GM19193 (cell line): ENCODE data around the gene CFAP58.

ENCODE experiments used
- POLR2A ChIP-seq: IDR thresholded peaks from 4 replicates; pipeline ENCODE4 v1.6.1; 2011; ENCODE audit not compliant: insufficient read depth, insufficient read length; ENCODE audit errors: extremely low read depth

Gene CFAP58

DNA sequence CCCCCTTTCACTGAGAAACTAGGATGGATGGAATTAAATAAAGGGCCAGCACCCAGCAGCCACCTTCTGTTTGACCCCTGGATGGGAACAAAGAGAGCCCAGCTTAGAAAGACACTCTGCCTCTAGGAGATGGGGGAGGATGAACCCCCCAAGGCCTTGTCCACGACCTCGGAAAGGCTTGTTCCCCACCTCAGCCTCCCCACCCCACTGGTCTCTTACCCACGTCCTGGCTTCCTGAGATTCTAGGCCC is 25.1 kb upstream of the CFAP58 start:
- no peak for TF ChIP-seq POLR2A

DNA sequence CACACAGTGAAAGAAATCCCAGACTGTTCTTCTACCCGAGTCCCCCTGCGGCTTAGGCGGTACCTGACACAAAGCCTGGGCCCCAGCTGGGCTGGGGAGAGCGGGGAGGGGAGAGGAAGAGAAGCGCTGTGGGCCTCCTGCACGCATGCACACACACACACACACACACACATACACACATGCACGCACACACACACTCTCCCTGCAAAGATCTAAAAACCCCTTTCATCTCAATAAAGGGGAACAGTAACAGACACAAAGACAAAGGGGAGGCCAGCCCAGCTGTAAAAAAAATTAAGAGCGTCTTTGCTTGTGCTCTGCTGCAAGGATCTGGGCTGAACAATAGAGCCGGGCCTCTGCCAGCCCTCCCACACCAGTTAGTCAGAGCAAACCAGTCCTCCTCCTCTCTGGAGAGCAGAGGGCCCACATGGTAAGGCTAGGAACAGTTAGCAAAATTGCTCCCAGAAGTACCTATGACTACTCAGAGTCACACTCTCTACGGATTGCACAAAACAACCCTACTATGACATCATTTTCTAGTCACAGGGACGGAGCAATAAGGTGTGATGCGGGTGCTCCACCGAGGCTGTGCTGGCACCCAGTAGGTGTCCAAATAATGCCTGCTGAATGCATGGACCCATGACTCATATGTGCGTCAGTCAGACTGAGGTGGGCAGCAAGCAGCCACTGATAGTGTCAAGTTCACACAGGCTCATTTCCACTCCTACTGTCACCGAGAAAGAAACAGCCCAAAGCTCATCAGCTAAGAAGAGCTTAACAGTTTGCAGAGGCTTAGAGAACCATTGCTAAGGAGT is 24.5 kb upstream of the CFAP58 start:
- TF ChIP-seq POLR2A, result no peak

DNA sequence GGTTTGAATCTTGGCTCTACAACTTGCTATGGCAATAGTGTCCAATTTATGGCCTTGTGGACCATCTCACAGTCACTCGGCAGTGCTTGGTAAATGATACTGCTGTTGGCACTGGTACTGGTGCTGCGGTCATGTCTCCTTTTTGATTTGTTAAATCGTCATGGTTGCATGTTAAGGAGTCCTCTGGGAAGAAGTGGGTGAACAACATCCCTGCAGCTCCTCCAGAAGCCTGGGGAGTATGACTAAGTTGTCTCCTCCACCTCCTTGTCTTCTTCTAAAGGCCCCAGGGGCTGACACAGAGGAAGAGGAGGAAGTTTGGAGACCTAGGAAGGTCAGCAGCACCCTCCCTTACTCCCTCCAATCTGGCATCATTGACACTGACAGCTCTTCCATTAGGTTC is 23.9 kb upstream of the CFAP58 start:
- no peak for TF ChIP-seq POLR2A

DNA sequence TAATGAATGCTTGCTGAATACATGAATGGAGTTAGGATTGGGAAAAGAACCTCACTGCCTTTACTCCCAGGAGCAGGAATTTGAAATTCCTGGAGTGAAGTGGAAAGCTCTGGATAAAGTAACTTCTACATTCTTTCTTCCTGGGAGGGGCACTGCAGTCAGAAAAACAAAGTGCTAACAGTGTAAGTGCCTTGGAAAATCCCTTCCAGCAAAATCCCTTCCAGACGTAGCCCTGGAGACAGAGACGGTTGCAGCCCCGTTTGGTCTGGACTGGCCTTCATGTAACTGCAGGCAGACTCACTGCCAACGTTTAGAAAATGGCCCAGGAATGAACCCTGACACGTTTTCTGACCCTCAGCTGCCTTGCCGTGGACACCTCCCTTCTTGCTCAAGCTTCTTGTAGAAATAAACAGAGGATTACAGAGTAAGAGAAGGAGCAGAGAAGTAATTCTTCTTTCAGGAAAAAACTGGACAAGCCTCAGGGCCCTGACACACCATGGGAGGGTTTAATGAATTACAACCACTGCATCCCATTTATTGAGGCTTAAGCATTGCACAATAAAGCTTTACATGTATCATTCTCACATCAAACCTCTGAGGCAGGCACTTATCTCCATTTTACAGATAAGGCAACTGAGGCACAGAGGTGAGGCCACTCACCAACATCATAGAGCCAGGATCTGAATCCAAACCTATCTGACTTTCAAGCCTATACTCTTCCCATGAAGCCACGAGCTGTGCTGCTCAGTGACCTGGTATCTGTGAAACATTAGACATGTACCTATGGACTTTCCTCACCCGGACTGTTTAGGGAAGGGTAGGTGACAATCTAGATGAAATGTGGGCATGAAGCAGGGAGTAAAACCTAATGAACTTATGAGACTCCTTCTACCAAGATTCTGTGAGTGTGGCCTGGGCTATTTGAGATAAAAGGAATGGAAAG is 23.2 kb upstream of the CFAP58 start:
- TF ChIP-seq POLR2A, result no peak

DNA sequence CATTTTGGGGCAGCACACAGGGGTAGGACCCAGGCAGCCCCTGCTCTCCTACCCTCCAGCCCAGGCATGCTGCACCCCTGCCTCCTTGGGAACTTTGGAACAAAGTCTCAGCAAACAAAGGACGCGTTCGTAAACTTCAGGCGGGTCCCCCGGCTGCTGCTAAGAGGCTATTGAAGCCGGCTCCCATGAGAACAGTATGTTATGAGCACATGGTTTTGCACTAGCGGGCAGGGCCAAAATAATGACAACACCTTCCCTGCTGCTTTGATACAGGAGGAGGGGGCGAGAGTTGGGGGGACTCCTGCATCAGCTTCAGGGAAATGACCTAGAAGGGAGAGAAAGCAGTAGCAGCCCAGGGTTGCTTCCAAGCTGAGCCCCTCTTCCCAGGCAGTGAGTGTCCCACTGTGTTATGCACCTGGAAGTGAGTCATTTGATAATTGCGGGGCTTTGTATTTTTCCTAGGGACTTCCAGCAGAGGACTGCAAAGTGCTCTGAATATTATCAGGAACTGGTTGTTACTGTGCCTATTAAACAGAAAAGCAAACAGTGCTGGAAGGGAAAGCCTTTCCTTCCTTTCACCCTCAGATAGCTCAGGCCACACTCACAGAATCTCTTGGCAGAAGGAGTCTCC is 22.3 kb upstream of the CFAP58 start:
- no peak for TF ChIP-seq POLR2A

DNA sequence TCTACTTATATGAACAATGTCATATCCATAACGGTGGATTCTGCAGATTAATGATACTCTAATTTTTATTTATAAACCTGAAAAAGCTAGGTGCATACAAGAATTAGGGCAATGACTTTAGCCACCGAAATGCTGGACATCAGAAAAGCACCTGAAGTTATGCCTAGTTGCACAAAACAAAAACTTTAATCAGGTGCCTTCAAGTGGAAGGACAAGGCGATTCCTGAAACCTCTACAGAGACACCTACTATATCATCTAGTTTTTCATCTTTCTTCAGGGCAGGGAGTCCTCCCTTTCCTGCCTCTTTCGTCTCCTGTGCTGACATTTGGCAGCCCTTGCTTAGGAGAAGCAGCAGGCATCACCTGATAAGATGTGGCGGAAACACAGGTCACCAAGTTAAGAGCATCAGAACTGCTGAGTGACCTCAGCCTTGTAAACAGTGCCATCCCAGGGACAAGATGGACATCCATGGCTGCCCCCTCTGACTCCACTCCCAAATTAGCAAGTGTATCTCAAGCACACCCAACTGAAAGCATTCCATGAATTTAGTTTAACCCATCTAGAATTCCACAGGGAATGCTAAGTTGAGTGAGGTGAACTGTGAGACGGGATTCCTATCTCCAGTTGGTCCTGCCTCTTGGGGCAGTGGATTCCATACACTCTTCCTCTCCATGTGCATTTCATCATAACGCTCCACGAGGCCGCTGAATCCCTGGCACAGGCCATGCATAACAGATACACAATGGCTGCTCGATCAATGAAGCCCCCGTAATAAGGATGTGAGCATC is 21.2 kb upstream of the CFAP58 start:
- no peak for TF ChIP-seq POLR2A

DNA sequence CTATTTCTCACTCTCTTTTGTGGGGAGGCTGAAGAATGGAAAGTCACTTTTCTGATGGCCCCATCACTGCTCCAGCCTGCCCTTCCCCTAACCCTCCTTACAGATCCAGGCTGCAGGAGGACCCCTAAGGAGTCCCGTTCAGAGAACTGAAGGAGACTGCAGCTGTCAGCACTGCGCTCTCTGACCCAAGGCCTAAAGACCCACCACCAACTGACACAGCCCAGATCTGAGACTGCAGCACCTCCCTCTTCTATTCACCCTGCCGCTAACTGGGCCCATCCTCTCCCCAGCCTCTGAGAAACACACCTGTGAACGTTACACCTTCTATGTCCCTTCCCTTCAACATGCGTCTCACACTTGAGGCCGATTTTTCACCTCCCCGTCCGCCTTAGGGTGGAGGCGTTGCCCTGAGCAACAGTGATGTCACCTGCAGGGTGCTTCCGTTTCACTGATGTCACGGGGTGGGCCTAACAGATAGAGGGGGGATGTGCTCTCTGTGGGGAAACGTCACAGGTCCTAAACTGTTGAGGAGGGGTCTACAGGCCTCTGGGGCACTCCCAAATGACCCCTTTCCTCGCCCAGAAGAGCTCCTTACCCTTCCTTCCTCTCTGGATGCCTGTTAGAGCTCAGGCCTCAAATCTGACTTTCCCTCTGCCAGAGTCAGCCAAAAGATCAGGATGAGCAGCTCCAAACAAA is 20.5 kb upstream of the CFAP58 start:
- no peak for TF ChIP-seq POLR2A

DNA sequence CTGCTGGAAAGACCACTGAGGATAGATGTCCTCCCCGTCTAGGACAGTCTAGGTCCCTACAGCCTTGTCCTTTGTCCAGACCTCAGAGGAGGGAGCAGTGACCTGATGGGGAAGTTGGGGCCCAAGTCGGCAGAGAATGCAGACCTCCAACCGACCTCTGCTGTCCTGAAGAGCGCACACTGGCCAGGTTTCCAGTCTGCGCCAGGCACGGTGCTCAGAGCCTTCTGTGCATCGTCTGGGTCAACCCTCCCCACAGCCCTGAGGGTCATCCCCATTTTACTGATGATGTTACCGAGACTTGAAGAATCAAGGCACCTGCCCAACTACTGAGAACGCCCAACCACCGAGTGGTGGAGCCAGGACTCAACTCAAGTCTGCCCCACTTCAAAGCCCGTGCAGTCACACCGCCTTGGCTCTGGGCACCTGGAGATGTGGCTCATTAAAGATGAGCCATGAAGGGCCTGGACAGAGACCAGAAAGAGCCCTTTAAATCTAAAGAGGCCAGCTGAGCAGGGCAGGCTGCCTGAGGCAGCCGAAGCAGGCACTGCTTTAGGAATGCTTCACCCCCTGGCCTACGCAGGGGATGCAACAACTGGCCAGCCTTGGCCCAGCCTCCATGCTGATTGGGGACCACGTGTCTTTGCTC is 19.8 kb upstream of the CFAP58 start:
- TF ChIP-seq POLR2A, result no peak

DNA sequence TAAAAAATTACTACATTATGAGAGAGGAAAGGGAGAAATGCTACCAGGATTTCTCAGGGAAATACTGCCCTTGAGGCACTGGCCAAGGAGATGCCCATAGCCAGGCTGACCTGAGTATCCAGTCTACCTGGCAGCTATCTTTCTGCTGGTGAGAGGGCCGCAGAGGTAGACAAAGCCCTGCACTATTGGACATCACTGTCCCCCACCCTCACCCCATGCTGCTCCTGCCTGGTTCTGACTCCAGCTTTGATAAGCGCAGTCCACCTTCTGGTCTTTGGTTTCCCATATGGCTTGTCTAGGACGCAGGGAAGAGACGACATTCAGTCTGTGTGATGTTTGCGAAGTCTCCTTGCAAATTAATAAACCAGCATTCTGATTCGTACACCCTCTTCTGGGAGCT is 19.1 kb upstream of the CFAP58 start:
- TF ChIP-seq POLR2A, result no peak

DNA sequence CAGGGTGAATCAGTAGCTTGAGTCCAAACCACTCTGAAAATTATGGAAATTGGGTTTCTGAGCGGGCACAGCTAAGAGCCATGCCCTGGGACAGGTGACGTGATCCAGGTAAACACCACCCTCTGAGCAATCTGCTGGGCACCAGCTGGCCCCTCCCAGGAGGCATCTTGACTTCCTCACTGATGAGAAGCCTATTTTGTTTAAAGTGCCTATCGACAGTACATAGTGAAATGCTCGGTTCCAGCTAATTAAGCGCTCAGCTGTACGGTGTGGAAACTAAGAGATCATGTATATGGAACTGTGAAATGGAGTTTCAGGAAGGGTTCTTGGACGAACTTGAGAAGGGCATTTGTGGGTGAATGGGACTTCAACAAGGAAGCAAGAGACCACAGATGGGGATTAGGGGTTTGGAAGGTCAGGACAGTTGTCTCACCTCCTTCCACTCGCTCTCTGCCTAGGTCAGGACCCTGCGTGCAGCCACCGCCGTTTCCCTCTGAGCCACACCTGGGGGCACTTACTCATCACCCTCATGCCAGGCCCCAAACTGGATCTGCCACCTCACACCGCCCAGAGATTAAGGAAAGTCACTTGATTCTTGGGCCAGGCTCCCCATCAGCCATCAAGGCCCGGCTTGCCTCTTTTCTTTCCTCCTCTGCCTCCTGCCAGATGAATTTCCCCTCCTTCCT is 18.5 kb upstream of the CFAP58 start:
- no peak for TF ChIP-seq POLR2A

DNA sequence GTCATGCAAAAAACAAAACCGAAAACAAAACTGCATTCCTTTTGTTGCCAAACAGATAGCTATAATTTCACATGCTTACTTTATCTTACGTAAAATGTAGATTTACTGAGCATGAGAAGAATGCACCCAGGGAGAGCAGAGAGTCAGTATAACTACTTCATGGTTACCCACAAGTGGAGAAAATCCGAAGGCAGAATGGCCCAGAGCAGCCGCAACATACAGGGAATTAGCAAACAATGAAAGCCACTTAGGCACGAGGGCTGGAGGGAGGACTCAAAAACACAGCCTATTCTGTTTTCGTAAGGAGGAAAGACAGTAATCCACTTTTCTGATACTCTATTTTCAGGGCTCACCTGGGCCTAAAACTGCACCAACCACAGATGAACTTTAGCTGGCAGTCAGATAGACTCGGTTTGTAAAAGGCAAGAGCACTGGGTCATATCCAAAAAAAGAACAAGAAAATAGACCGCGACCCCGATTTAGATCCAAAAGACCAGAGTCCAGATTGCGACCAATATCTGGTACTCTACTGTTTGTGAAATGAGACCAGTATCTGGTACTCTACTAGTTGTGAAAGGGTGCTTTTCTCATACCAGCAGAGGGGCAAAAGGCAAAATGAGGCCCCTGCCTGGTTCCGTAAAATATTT is 16.7 kb upstream of the CFAP58 start:
- no peak for TF ChIP-seq POLR2A

DNA sequence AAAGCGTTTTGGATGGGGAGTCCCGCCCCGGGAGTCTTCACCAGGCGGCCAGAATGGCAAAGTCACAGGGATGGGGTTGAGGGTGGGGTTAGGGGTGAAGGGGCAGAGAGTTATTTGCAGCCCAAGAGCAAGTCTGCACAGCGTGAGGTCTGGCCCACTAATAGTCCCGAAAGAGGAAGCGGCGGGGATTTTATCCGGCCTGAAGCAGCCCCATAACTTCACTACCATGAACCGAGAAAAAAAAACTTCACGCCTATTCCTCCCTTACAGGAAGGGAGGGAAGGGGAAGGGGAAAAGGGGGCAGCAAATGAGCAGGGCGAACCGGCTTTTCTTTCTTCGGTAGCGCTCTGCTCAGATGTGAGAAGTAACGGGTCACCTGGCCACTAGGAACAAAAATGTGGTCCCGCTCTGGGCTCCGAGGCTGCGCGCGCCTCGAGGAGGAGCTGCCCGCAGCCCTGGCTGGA is 16.1 kb upstream of the CFAP58 start:
- TF ChIP-seq POLR2A, result no peak
